Hepatocyte (in vitro differentiated cells): ENCODE results near the gene ZNF12. TPM values are rescaled to one million over a fixed set of nuclear protein-coding genes. Genes with fewer than 3 reads are reported as not detected.

ENCODE experiments used
- DNase-seq: peaks from one replicate; pipeline ENCODE4 v3.0.0-alpha.2; 2016; ENCODE audit warnings: low spot score
- H2AFZ ChIP-seq: fragments of 200-600 bp; sonication (generic); 2 replicates; pipeline ENCODE4 v1.6.0; 2016; ENCODE audit warnings: antibody characterized with exemption, mild to moderate bottlenecking
- H3K27ac ChIP-seq: fragments of 200-600 bp; sonication (generic); 2 replicates; pipeline ENCODE4 v1.5.1; 2016; ENCODE audit warnings: mild to moderate bottlenecking
- H3K27me3 ChIP-seq: fragments of 200-600 bp; sonication (generic); 2 replicates; pipeline ENCODE4 v1.6.1; 2016
- H3K36me3 ChIP-seq: fragments of 200-600 bp; sonication (generic); replicated peaks from 2 replicates; pipeline ENCODE4 v1.5.1; 2016; ENCODE audit warnings: low read depth; ENCODE audit not compliant: insufficient read depth
- H3K4me1 ChIP-seq: fragments of 200-600 bp; sonication (generic); 2 replicates; pipeline ENCODE4 v1.5.1; 2016; ENCODE audit warnings: mild to moderate bottlenecking, moderate library complexity; ENCODE audit not compliant: insufficient read depth
- H3K4me2 ChIP-seq: fragments of 200-600 bp; sonication (generic); 2 replicates; pipeline ENCODE4 v1.6.0; 2016
- H3K4me3 ChIP-seq: fragments of 200-600 bp; sonication (generic); 2 replicates; pipeline ENCODE4 v1.5.1; 2016; ENCODE audit warnings: mild to moderate bottlenecking
- H3K79me2 ChIP-seq: fragments of 200-600 bp; sonication (generic); 2 replicates; pipeline ENCODE4 v1.6.0; 2017; ENCODE audit warnings: mild to moderate bottlenecking
- H3K9me2 ChIP-seq: fragments of 200-600 bp; sonication (generic); replicated peaks from 2 replicates; pipeline ENCODE4 v1.6.0; 2017; ENCODE audit warnings: mild to moderate bottlenecking; ENCODE audit not compliant: insufficient read depth
- H3K9me3 ChIP-seq: fragments of 200-600 bp; sonication (generic); 2 replicates; pipeline ENCODE4 v1.5.1; 2016; ENCODE audit warnings: low read depth, mild to moderate bottlenecking
- H4K20me1 ChIP-seq: fragments of 200-600 bp; sonication (generic); 2 replicates; pipeline ENCODE4 v1.6.0; 2016; ENCODE audit warnings: mild to moderate bottlenecking; ENCODE audit not compliant: insufficient read depth, poor library complexity, severe bottlenecking
- EZH2 ChIP-seq: fragments of 200-600 bp; sonication (generic); IDR thresholded peaks from 2 replicates; pipeline ENCODE4 v1.6.1; 2016; ENCODE audit warnings: antibody characterized with exemption, mild to moderate bottlenecking, borderline replicate concordance
- EZH2phosphoT487 ChIP-seq: fragments of 200-600 bp; sonication (generic); IDR thresholded peaks from one replicate; pipeline ENCODE4 v1.6.1; 2018; ENCODE audit warnings: antibody characterized with exemption, mild to moderate bottlenecking, low read depth, moderate library complexity; ENCODE audit not compliant: unreplicated experiment, severe bottlenecking
- WGBS: methylation state at CpG from one replicate; pipeline ENCODE4 v1.1.6; 2016; ENCODE audit warnings: low lambda C conversion rate; ENCODE audit errors: missing lambda C conversion rate; 5-methylcytosine and 5-hydroxymethylcytosine counted together
- polyA plus RNA-seq: library from polyadenylated mRNA; unstranded; fragments of >200 nt; fragmentation: Nextera tagmentation; extraction: Ambion mirVana; gene quantifications from 2 replicates; pipeline ENCODE4 v1.2.1, GENCODE V29; 2016
- total RNA-seq: library from RNA; depleted of rRNA; stranded (reverse); fragments of >200 nt; gene quantifications from 2 replicates; pipeline ENCODE4 v1.2.3, GENCODE V29; 2014
- TF ChIP-seq, protein P1 (sequence below): fragments of 200-600 bp; sonication (generic); IDR thresholded peaks from 2 replicates; pipeline ENCODE4 v1.5.1; 2016; ENCODE audit warnings: antibody characterized with exemption, mild to moderate bottlenecking; ENCODE audit not compliant: poor library complexity

ZNF12 gene
- total and polyA plus RNA-seq, 2 experiments from 2014 or later: 14.7 to 22.2 TPM

DNA sequence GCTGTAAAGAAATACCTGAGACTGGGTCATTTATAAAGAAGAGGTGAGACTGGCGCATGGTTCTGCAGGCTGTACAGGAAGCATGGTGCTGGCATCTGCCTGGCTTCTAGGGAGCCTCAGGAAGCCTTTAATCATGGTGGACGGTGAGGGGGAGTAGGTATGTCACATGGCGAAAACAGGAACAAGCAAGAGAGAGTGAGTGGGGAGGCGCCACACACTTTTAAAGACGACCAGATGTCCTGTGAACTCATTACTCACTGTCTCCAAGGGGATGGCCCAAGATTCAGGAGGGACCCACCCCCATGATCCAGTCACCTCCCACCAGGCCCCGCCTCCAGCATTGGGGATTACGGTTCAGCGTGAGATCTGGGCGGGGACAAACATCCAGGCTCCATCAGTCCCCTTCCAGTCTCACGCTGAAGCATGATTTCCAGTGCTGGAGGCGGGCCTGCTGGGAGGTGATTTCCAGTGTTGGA, 66.5 kb downstream of the ZNF12 start:
- DNase-seq: no peak
- no peak overlapping the region for H3K4me2 ChIP-seq
- no peak overlapping the region for H3K4me3 ChIP-seq
- H2AFZ ChIP-seq: no peak overlapping the region
- 65% methylated on average over 11 of the region's 11 CpGs for WGBS
- peaks cover 7% of the 10 kb centered on the region for H3K4me1 ChIP-seq
- no peak for TF ChIP-seq EZH2phosphoT487
- TF ChIP-seq, protein P1, sequence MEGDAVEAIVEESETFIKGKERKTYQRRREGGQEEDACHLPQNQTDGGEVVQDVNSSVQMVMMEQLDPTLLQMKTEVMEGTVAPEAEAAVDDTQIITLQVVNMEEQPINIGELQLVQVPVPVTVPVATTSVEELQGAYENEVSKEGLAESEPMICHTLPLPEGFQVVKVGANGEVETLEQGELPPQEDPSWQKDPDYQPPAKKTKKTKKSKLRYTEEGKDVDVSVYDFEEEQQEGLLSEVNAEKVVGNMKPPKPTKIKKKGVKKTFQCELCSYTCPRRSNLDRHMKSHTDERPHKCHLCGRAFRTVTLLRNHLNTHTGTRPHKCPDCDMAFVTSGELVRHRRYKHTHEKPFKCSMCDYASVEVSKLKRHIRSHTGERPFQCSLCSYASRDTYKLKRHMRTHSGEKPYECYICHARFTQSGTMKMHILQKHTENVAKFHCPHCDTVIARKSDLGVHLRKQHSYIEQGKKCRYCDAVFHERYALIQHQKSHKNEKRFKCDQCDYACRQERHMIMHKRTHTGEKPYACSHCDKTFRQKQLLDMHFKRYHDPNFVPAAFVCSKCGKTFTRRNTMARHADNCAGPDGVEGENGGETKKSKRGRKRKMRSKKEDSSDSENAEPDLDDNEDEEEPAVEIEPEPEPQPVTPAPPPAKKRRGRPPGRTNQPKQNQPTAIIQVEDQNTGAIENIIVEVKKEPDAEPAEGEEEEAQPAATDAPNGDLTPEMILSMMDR: no peak
- TF ChIP-seq EZH2: no peak
- H3K9me2 ChIP-seq: no peaks in the 10 kb centered on the region
- no peaks in the 10 kb centered on the region for H3K36me3 ChIP-seq
- no peaks in the 10 kb centered on the region for H3K9me3 ChIP-seq
- peaks cover 40% of the 10 kb centered on the region for H3K79me2 ChIP-seq
- no peak overlapping the region for H3K27ac ChIP-seq
- no peaks in the 10 kb centered on the region for H3K27me3 ChIP-seq
- peaks cover 6% of the 10 kb centered on the region for H4K20me1 ChIP-seq

DNA sequence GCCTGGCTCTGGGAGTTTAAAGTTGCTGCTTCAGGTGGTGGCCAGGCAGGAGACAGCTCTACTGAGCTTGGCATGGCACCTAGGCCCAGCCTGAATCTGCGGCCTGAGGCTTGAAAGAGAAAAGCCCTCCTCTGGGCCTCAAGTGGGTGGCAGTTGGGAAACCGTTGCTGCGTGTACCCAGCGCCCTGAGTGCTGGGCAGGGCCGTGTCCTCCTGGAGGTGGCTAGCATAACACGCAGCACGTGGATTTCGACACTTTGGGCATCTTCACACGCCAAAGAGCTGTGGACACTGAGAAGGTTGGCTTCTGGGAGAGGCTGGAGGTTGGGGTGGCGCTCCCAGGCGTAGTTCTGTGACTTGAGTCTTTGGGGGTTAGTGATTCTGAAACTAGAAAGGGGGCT, 67.1 kb downstream of the ZNF12 start:
- no peak overlapping the region for H3K4me2 ChIP-seq
- WGBS: 94% methylated on average over 11 of the region's 11 CpGs

DNA sequence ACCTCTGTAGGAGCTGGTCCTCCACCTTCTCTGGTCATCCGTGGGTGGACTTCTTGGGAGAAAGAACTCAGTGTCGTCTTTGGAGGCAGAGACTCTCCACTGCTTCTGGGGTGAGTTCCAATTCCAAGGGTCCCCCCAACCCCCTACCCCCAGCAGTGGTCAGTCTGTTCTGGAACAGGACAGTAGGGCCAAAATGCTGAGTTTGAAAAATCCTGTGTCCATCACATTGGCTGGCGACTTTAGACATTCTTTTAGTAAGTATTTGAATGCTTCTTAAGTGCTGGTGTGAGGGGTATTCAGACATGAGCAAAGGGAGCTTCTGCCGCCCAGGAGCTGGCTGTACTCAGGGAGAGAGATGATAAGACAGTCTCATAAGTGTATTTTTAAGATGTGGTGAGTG, 67.7 kb downstream of the ZNF12 start:
- no peaks in the 10 kb centered on the region for H3K9me3 ChIP-seq
- H2AFZ ChIP-seq: no peak overlapping the region
- no peak for DNase-seq
- H3K27ac ChIP-seq: no peak overlapping the region
- H3K79me2 ChIP-seq: peaks cover 40% of the 10 kb centered on the region
- TF ChIP-seq EZH2phosphoT487 (no peak), EZH2 (no peak)
- TF ChIP-seq, protein P1: no peak
- 92% methylated on average over 4 of the region's 4 CpGs for WGBS
- H3K27me3 ChIP-seq: no peaks in the 10 kb centered on the region
- H3K4me2 ChIP-seq: peak overlapping the region; percentile 98
- no peak overlapping the region for H3K4me3 ChIP-seq
- H3K36me3 ChIP-seq: no peaks in the 10 kb centered on the region
- H3K4me1 ChIP-seq: peaks cover 7% of the 10 kb centered on the region
- peaks cover 6% of the 10 kb centered on the region for H4K20me1 ChIP-seq
- H3K9me2 ChIP-seq: no peaks in the 10 kb centered on the region

More for the DNA sequence above, 67.1 kb downstream of the ZNF12 start:
- Histone ChIP-seq H2AFZ (no peak overlapping the region), H3K4me1 (peaks cover 7% of the 10 kb centered on the region), H3K79me2 (peaks cover 40% of the 10 kb centered on the region), H3K36me3 (no peaks in the 10 kb centered on the region), H3K9me2 (no peaks in the 10 kb centered on the region), H3K27ac (no peak overlapping the region), H4K20me1 (peaks cover 6% of the 10 kb centered on the region), H3K27me3 (no peaks in the 10 kb centered on the region), H3K4me3 (no peak overlapping the region), H3K9me3 (no peaks in the 10 kb centered on the region)
- no peak for DNase-seq
- no peak for TF ChIP-seq EZH2phosphoT487
- no peak for TF ChIP-seq EZH2
- TF ChIP-seq, protein P1: no peak

Other genes with a start within 250 kb of the ZNF12 start
- 327 and 351 TPM in 2 replicates for gene KDELR2, start 222.8 kb downstream of the ZNF12 start, total RNA-seq
- 525 and 530 TPM in 2 replicates for gene KDELR2, start 222.8 kb downstream of the ZNF12 start, polyA plus RNA-seq
- gene GRID2IP, start 155.5 kb downstream of the ZNF12 start, total RNA-seq: 0.44 and 0.73 TPM in 2 replicates
- 0.25 TPM in 1 of 2 replicates, not detected in the other for gene GRID2IP, start 155.5 kb downstream of the ZNF12 start, polyA plus RNA-seq
- gene ZDHHC4, start 129.5 kb downstream of the ZNF12 start, total RNA-seq: 60.4 and 76.4 TPM in 2 replicates
- 97.3 and 109 TPM in 2 replicates for gene ZDHHC4, start 129.5 kb downstream of the ZNF12 start, polyA plus RNA-seq
- gene INTS15, start 116.9 kb downstream of the ZNF12 start, total RNA-seq: 21.4 and 23.1 TPM in 2 replicates
- gene INTS15, start 116.9 kb downstream of the ZNF12 start, polyA plus RNA-seq: 25.9 and 26.1 TPM in 2 replicates
- 8.0 and 9.0 TPM in 2 replicates for gene ZNF853, start 91.3 kb downstream of the ZNF12 start, total RNA-seq
- 6.6 and 9.8 TPM in 2 replicates for gene ZNF853, start 91.3 kb downstream of the ZNF12 start, polyA plus RNA-seq
- gene ZNF316, start 69.6 kb downstream of the ZNF12 start, total RNA-seq: 13.3 and 16.9 TPM in 2 replicates
- 26.7 and 31.8 TPM in 2 replicates for gene ZNF316, start 69.6 kb downstream of the ZNF12 start, polyA plus RNA-seq
- gene RSPH10B2, start 47.2 kb upstream of the ZNF12 start, total RNA-seq: not detected in 2 replicates
- gene RSPH10B2, start 47.2 kb upstream of the ZNF12 start, polyA plus RNA-seq: not detected in 2 replicates
- 16.4 and 25.0 TPM in 2 replicates for gene CCZ1B, start 119.3 kb upstream of the ZNF12 start, total RNA-seq
- 28.9 and 38.9 TPM in 2 replicates for gene CCZ1B, start 119.3 kb upstream of the ZNF12 start, polyA plus RNA-seq